Uterus (tissue), 2 donors: ENCODE data around the gene TULP1.

Experiments used
- POLR2A ChIP-seq, 2 donors: fragments of 450-650 bp; IDR thresholded peaks; one replicate each; pipeline ENCODE4 v1.6.1; 2016; ENCODE audit warnings: antibody characterized with exemption in 2 of 2, mild to moderate bottlenecking in 1 of 2, moderate library complexity in 1 of 2
- TF ChIP-seq, protein P1 (sequence below), 4 experiments: fragments of 200-600 bp in 2 of 4; fragments of 450-650 bp in 2 of 4; sonication (generic) in 2 of 4; IDR thresholded peaks; one replicate each; pipeline ENCODE4 v1.5.1; 2016 to 2019; ENCODE audit warnings: antibody characterized with exemption in 4 of 4, mild to moderate bottlenecking in 2 of 4, moderate library complexity in 1 of 4

DNA sequence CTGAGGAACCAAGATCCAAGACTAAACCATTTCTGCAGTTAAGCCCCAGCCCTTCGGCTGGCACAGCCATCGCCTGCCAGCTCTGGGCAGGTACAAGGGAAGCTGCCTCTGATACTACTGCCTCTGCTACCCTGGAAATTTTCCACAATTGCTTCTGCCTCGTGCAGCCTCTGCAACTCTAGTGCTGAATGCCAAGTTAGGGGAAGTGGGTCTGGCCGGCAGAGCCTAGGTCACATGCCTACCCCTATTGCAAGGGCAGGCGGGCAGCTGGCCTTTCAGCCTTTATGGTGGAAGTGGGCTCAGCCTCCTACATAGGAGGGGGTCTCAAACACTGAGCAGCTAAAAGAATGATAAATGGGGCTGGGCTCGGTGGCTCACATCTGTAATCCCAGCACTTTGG lies 44.5 kb upstream of the TULP1 start:
- TF ChIP-seq POLR2A (IDR thresholded peaks at IDR 0.05), result no peak
- TF ChIP-seq, protein P1, sequence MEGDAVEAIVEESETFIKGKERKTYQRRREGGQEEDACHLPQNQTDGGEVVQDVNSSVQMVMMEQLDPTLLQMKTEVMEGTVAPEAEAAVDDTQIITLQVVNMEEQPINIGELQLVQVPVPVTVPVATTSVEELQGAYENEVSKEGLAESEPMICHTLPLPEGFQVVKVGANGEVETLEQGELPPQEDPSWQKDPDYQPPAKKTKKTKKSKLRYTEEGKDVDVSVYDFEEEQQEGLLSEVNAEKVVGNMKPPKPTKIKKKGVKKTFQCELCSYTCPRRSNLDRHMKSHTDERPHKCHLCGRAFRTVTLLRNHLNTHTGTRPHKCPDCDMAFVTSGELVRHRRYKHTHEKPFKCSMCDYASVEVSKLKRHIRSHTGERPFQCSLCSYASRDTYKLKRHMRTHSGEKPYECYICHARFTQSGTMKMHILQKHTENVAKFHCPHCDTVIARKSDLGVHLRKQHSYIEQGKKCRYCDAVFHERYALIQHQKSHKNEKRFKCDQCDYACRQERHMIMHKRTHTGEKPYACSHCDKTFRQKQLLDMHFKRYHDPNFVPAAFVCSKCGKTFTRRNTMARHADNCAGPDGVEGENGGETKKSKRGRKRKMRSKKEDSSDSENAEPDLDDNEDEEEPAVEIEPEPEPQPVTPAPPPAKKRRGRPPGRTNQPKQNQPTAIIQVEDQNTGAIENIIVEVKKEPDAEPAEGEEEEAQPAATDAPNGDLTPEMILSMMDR (IDR thresholded peaks at IDR 0.05), result no peak
